SK-N-MC (cell line): ENCODE results near the gene ZNF618.

Experiments used
- DNase-seq: peaks from one replicate; pipeline ENCODE4 v3.0.0-alpha.2; 2011; ENCODE audit warnings: low read depth, low spot score
- H3K27ac ChIP-seq: fragments of 200-600 bp; sonication (generic); 2 replicates; pipeline ENCODE4 v1.5.1; 2016; ENCODE audit warnings: mixed run types
- H3K36me3 ChIP-seq: fragments of 200-600 bp; sonication (generic); 2 replicates; pipeline ENCODE4 v1.6.1; 2017; ENCODE audit warnings: antibody characterized with exemption, low read length, mixed read lengths; ENCODE audit not compliant: insufficient read depth
- H3K4me3 ChIP-seq: fragments of 200-600 bp; sonication (generic); 2 replicates; pipeline ENCODE4 v1.5.1; 2016
- H3K9ac ChIP-seq: fragments of 200-600 bp; sonication (generic); 2 replicates; pipeline ENCODE4 v1.8.0; 2017; ENCODE audit warnings: mixed run types, mixed read lengths; ENCODE audit not compliant: insufficient read length
- H3K9me3 ChIP-seq: fragments of 200-600 bp; sonication (generic); 2 replicates; pipeline ENCODE4 v1.6.1; 2017; ENCODE audit warnings: low read depth, mild to moderate bottlenecking, antibody characterized with exemption, low read length, moderate library complexity, mixed read lengths
- EZH2 ChIP-seq: fragments of 200-600 bp; sonication (generic); IDR thresholded peaks from one replicate; pipeline ENCODE4 v1.6.1; 2017; ENCODE audit warnings: antibody characterized with exemption
- FOXP2 ChIP-seq: optimal IDR thresholded peaks from 2 replicates; pipeline ENCODE3; 2011; ENCODE audit warnings: mild to moderate bottlenecking, moderate library complexity; ENCODE audit not compliant: insufficient read depth; ENCODE audit errors: extremely low read length, control extremely low read depth
- POLR2AphosphoS5 ChIP-seq: IDR thresholded peaks from 2 replicates; pipeline ENCODE4 v1.6.1; 2012; ENCODE audit warnings: mild to moderate bottlenecking, low read depth, low read length, borderline replicate concordance

The ZNF618 gene

GRCh38 chr9:114051706-114052105 lies 175.6 kb downstream of the ZNF618 start:
- H3K9me3 ChIP-seq, result no peaks in the 10 kb centered on the region
- TF ChIP-seq FOXP2 (no peak), EZH2 (no peak), POLR2AphosphoS5 (no peak)
- peaks cover 18% of the 10 kb centered on the region; the same call in 1 of the 2 replicates for H3K36me3 ChIP-seq
- no peak for DNase-seq
- H3K9ac ChIP-seq, result no peak overlapping the region
- H3K27ac ChIP-seq, result no peak overlapping the region
- no peak overlapping the region for H3K4me3 ChIP-seq

GRCh38 chr9:114053246-114054005 lies 177.3 kb downstream of the ZNF618 start:
- peaks cover 10% of the 10 kb centered on the region; the same call in 1 of the 2 replicates for H3K36me3 ChIP-seq
- H3K27ac ChIP-seq, result no peak overlapping the region
- H3K4me3 ChIP-seq, result no peak overlapping the region
- no peak overlapping the region for H3K9ac ChIP-seq
- TF ChIP-seq EZH2, result no peak
- no peak for TF ChIP-seq FOXP2
- no peak for TF ChIP-seq POLR2AphosphoS5
- H3K9me3 ChIP-seq, result no peaks in the 10 kb centered on the region
- DNase-seq, result no peak

DNA sequence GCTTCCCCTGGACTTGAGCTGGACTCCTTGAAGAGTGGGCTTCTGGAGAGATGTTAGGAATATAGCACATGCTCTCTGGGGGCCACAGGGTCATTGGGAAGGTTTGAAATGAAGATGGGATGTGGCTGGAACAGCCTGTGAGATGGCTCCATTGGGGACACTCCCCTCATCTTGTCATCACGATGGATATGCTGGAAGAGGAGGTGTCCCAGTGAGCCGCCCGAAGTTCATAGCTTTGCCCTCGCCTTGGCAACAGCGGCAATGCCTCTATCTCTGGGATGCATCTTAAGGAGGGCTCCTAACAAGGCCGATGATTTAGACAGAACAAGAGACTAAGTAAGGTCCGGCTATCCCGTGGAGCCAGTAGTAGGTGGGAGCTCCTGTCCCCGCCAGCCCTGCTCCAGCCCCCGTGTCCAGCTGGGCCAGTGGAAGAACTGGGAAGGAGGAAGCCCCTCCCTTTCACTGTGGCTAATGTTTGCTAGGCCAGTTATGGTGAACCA lies 178.1 kb downstream of the ZNF618 start:
- no peak overlapping the region for H3K9ac ChIP-seq
- H3K4me3 ChIP-seq, result no peak overlapping the region
- no peak overlapping the region for H3K27ac ChIP-seq
- no peak for DNase-seq
- H3K9me3 ChIP-seq, result no peaks in the 10 kb centered on the region
- peaks cover 3% of the 10 kb centered on the region; the same call in 1 of the 2 replicates for H3K36me3 ChIP-seq
- TF ChIP-seq EZH2, result no peak
- TF ChIP-seq POLR2AphosphoS5, result no peak
- no peak for TF ChIP-seq FOXP2

DNA sequence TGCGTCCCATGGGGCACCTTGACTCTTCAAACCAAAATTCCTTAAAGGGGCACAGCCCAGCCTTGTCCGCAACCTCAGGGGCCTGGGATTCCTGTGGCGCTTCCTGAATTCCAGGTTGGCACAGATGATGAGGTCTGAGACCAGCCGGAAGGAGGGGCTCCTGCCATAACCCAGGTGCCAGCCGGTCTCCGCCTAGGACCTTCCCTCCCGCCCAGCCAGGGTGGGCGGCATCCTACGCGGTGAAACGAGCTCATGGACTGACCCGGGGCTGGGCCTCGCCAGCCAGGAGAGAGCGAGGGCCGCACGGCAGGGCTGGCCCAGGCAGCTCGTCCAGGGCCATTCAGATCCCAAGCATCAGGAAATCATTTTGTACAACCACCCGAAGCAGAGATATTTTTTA lies 179.0 kb downstream of the ZNF618 start:
- Histone ChIP-seq H3K36me3 (peaks cover 2% of the 10 kb centered on the region; the same call in 1 of the 2 replicates), H3K9ac (no peak overlapping the region), H3K9me3 (no peaks in the 10 kb centered on the region), H3K27ac (no peak overlapping the region), H3K4me3 (no peak overlapping the region)
- DNase-seq, result no peak
- TF ChIP-seq POLR2AphosphoS5 (no peak), FOXP2 (no peak), EZH2 (no peak)

DNA sequence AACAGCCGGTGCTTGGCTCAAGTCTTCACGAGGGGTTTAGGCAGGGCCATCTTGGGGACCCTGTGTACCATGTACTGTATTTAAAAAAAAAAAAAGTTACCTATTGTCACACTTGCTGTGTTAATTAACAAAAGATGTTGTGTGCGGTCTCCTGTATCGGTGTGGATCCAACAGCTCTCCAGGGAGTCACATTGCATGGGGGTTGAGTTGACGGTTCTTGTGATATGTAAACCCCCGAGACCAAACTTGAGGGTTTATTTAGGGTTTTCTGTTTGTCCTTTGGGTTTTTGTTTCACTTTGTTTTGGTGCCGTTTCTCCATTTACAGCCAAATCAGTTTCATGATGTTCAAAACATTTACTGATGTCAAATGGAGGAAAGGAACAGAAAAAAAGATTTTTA lies 179.8 kb downstream of the ZNF618 start:
- no peak overlapping the region for H3K27ac ChIP-seq
- DNase-seq, result no peak
- TF ChIP-seq EZH2 (no peak), POLR2AphosphoS5 (no peak), FOXP2 (no peak)
- no peaks in the 10 kb centered on the region for H3K36me3 ChIP-seq
- no peak overlapping the region for H3K4me3 ChIP-seq
- H3K9me3 ChIP-seq, result no peaks in the 10 kb centered on the region
- H3K9ac ChIP-seq, result no peak overlapping the region

DNA sequence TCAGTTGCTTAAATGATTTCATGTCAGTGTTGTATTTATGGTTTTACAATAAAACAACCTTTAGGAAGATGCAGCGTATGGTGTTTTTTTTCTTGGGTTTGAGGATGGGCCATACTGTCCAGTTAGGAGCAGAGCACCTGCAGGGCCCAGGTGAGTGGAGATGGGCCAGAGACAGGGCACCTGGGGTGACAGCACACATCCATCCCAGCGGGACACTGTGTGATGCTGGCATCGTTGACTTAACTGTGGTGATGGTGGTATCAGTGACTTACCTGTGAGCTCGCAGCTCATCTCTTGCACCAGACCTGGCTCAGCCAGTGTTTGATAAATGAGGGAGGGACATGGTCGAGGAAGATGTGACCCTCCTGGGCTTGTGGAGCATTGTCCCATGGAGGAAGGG lies 180.4 kb downstream of the ZNF618 start:
- no peak for DNase-seq
- Histone ChIP-seq H3K27ac (no peak overlapping the region), H3K36me3 (no peaks in the 10 kb centered on the region), H3K4me3 (no peak overlapping the region), H3K9me3 (no peaks in the 10 kb centered on the region), H3K9ac (no peak overlapping the region)
- no peak for TF ChIP-seq EZH2
- TF ChIP-seq FOXP2, result no peak
- TF ChIP-seq POLR2AphosphoS5, result no peak

DNA sequence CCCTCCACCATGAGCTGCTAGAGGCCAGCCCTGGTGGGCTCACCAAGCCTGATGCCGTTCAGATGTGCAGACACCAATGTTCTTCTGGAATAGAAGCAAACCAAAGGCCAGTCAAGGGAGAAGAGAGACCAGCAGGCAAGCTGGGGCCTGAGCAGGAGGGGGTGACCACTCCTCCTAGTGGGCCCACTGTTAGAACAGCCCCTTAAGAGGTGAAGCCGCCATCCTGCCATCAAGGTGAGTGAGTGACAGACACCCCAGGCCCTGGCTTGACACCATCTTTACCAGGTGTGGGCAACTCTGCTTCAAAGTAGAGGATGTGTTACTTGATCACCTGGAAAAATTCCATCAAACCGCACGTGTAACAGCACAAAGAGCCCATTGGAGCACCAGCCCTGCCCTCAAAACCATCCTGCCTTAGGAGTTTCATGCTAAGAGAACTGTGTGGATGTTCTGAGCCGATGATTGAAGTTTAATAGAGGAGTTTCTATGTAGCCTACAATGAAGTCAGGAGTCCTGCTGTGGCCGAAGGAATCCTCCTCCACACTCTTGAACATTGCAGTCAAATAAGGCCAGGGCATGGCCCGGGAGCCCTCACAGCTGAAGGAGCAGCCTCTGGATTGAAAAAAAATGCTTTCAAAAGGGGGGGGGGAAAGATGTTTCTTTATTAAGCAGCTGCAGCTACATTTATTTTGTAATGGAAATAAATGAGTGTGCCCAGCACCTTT lies 181.2 kb downstream of the ZNF618 start:
- Histone ChIP-seq H3K9me3 (no peaks in the 10 kb centered on the region), H3K27ac (no peak overlapping the region), H3K4me3 (no peak overlapping the region), H3K9ac (no peak overlapping the region), H3K36me3 (no peaks in the 10 kb centered on the region)
- no peak for TF ChIP-seq EZH2
- TF ChIP-seq POLR2AphosphoS5, result no peak
- TF ChIP-seq FOXP2, result no peak
- DNase-seq, result no peak

- Histone ChIP-seq H3K4me3 (no peak overlapping the region), H3K9me3 (no peaks in the 10 kb centered on the region), H3K9ac (no peak overlapping the region), H3K27ac (no peak overlapping the region), H3K36me3 (no peaks in the 10 kb centered on the region)
- no peak for DNase-seq
- no peak for TF ChIP-seq POLR2AphosphoS5
- no peak for TF ChIP-seq EZH2
- no peak for TF ChIP-seq FOXP2
These were observed 182.6 kb downstream of the ZNF618 start for GRCh38 chr9:114058688-114059046.
